D721Med (cell line): ENCODE results near the gene SKI.

Experiments
- DNase-seq: peaks from one replicate; pipeline ENCODE4 v3.0.0; 2011; ENCODE audit warnings: low spot score; ENCODE audit not compliant: insufficient read length
- FAIRE-seq: peaks from 2 replicates; lab custom pipeline; 2011; peaks lifted over from hg19 to GRCh38; lab: Jason Lieb, UNC
- TF ChIP-seq, protein P1 (sequence below): IDR thresholded peaks from 2 replicates; pipeline ENCODE4 v1.5.1; 2012; ENCODE audit warnings: mild to moderate bottlenecking, control low read depth; ENCODE audit not compliant: insufficient read depth; ENCODE audit errors: missing control alignments

The SKI gene

DNA sequence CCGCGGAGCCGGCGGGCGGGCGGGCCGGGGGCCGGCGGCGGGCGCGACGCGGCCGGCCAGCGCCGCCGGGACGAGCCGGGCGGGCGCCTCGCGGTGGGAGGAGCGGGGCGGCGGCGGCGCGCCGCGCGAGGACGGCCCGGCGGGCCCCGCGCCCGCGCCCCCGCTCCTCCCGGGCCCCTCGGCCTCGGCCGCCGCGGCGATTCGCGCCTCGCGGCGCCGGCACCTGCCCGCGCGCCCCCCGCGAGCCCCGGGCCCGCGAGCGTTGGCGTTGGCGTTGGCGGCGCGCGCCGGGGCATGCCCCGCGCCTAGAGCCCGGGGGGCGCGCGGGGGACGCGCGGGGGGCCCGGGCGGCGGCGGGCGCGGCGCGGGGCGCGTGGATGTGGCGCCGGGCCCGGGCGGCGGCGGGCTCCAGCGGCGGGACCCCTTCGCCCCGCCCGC lies at the start of gene SKI:
SKI (plus strand) TSS at position 163 of the 438 bp plus-strand sequence. CDS start 448 bp downstream, outside the sequence.
- TF ChIP-seq, protein P1, sequence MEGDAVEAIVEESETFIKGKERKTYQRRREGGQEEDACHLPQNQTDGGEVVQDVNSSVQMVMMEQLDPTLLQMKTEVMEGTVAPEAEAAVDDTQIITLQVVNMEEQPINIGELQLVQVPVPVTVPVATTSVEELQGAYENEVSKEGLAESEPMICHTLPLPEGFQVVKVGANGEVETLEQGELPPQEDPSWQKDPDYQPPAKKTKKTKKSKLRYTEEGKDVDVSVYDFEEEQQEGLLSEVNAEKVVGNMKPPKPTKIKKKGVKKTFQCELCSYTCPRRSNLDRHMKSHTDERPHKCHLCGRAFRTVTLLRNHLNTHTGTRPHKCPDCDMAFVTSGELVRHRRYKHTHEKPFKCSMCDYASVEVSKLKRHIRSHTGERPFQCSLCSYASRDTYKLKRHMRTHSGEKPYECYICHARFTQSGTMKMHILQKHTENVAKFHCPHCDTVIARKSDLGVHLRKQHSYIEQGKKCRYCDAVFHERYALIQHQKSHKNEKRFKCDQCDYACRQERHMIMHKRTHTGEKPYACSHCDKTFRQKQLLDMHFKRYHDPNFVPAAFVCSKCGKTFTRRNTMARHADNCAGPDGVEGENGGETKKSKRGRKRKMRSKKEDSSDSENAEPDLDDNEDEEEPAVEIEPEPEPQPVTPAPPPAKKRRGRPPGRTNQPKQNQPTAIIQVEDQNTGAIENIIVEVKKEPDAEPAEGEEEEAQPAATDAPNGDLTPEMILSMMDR: no peak

DNA sequence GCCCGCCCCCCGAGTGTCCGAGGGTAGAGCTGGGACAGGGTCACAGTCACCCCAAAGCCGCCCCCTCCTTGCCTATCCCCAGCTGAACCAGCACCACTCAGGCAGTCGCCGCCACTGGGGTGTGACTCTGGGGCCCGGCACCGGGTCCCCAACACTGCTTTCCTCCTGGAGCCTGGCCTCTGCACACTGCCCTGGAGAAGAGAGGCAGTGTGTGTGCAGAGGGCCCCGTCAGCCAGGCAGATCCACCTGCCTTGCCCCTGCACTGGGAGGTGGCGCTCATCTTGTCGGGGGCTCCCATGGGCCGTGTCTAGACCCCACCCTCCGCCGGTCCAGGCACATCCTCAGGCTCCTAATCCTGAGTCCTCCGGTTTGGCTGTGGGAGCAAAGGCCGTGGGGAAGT lies 49.2 kb upstream of the SKI start:
- DNase-seq: no peak
- TF ChIP-seq, protein P1: no peak
- FAIRE-seq: no peak

More for the DNA sequence above, at the start of gene SKI:
- FAIRE-seq (no peak), DNase-seq (no peak)

DNA sequence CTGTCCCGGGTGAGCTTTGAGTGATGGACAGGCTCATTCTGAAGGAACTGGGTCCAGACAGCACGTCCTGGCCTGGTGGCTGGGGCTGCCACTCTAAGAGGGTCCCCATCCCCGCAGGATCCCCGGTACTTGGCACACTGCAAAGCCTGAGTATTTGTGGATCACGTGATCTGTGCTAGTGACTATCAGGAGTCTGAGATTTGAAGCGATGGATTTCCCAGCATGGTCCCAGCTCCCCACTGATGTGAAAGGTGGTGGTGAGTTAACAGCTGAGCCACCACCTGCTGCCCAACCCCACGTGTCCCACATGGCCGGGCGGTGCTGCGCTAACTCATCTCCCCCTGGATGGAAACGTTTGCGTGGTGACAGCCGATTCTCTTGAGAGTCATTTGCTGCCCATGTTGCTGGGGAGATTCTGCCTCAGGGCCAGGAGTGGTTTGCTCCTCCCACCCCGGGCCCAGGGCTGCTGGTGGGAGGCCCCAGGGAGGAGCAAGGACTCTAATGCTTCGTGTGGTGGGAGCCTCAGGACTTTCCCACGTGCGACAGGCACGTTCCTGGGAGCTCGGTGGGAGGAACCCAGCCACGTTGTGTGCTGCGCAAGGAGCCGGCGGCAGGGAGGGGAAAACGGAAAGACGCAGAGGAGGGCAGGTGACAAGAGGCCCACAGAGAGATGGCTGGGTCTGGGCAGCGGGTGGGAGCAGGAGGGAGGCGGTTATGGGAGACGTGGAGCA lies 48.7 kb upstream of the SKI start:
- FAIRE-seq (no peak), DNase-seq (no peak)
- TF ChIP-seq, protein P1: no peak

DNA sequence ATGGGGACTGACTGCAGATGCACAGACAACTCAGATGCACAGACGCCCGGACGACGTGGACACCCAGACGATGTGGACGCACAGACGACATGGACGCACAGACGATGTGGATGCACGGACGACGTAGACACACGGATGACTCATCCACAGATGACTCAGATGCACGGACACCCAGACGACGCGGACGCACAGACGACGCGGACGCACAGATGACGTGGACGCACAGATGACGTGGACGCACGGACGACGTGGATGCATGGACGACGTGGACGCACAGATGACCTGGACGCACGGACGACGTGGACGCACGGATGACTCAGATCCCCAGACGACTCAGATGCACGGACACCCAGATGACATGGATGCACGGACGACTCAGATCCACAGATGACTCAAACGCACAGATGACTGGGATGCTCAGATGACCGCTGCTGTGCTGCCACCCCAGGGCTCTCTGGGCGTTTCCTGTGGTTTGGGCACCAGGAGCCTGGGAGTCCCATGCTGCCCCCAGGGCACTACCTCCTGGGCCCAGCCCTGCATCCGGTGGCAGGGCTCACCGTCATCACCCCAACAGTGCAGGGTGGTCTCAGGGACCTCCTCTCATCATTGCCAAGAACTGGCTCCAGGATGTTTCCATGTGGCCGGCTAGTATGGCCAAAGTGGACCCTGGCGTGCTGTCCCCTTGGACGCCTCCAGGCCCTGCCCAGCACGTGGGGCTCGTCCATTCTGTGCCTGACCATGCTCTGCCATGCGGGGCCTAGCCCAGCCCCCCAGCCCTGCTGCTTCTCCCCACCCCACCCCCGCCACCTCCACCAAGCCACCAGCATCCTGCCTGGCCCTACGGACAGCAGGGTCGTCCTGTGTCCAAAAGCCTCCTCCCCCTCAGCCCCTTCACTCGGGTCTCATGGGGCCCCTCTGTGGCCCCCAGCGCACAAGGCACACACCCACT lies 47.5 kb upstream of the SKI start:
- TF ChIP-seq, protein P1: no peak
- DNase-seq: no peak
- no peak for FAIRE-seq

DNA sequence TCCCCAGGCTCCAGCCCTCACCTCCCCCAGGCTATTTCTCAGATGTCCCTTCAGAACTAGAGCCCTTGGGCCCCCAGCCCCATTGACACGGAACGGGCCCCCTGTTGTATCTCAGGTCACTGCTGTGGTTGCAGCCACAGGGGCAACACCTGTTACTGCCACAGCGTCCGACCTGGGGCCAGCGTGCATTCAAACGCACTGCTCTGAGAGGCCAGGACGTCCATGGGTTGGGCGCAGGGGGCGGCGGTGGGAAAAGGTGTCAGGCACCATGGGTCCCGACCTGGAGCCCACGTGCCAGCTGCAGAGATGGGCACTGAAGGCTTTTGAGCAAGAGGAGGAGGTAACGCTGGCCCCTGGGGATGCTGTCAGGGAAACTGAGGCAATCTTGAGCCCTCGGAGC lies 46.8 kb upstream of the SKI start:
- DNase-seq: no peak
- TF ChIP-seq, protein P1: no peak
- FAIRE-seq: no peak

DNA sequence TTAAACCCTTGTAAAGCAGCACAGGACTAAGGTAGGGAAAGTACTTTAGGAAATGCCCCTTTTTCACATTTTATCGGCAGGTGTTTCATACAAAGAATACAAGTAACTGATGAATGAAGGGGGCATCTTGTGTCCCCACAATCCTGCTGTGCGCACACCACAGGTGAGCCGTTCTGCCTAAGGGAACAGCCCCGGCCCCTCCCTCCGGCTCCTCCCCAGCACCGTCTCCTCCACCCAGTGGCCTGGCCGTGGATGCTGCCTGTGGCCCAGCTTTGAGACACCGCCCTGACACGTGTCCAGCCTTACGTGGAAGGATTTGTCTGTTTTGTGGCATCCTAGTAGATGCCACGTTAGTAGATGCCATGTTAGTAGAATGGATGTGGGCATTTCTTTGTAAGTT lies 46.4 kb upstream of the SKI start:
- FAIRE-seq: no peak
- TF ChIP-seq, protein P1: no peak

More for the DNA sequence above, 46.4 kb upstream of the SKI start:
- DNase-seq: no peak
